ENCODE data around the gene CES3.

GRCh38 chr16:67013823-67014633, 53.0 kb downstream of the CES3 start:
- peak in 1 of 2 donors; percentile 25 for TF ChIP-seq CTCF (conservative IDR thresholded peaks at IDR 0.05 in 1 of 2, IDR thresholded peaks at IDR 0.05 in 1 of 2; ENCODE audit: extremely low read depth in 1 of 2, insufficient read depth in 1 of 2, low read depth in 1 of 2, low read length in 2 of 2)
- TF ChIP-seq EZH2 (IDR thresholded peaks at IDR 0.05; ENCODE audit: borderline replicate concordance, low read length), result no peak
